ENCODE results near the gene C2.

The C2 gene

DNA sequence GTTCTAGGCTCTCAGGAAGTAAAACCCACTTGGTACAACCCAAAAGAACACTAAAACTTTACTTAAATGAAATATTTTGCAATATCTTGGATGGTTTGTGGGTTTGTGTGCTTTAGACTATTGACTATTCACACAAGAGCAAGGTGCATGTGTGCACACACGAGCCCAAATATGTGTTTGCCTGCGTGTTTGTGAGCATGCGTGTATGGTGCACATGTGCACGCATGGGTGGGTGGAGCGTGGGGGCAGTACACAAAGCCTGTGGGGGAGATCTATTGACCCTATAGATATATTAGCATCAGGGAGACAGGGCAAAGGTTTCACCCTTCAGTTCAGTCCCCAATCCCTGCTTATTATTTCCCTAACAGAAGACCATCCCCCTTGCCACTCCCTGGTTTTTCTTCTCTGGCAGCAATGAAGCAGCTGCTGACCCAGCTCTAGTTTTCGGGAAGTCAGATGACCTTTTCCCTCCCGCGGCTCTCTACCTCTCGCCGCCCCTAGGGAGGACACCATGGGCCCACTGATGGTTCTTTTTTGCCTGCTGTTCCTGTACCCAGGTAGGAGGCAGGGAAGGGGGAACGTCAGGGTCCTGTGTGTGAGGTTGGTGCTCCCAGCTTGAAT, at the start of gene C2:
TSS of gene C2 (plus strand) at position 476 of the 621 bp plus-strand sequence. CDS start at position 512, 36 bp downstream.
- DNase-seq: no peak

- DNase-seq: no peak
Measured at GRCh38 chr6:31878222-31878621, 49.3 kb upstream of the C2 start.

- DNase-seq: no peak
Measured at GRCh38 chr6:31878726-31879125, 48.8 kb upstream of the C2 start, which contains the start of gene SLC44A4. Gene SLC44A4, minus strand, starts transcription at chr6:31878997. Its CDS starts 17 bp downstream, at chr6:31878980.

- DNase-seq: no peak
Measured at GRCh38 chr6:31879143-31879542, 48.4 kb upstream of the C2 start.

DNA sequence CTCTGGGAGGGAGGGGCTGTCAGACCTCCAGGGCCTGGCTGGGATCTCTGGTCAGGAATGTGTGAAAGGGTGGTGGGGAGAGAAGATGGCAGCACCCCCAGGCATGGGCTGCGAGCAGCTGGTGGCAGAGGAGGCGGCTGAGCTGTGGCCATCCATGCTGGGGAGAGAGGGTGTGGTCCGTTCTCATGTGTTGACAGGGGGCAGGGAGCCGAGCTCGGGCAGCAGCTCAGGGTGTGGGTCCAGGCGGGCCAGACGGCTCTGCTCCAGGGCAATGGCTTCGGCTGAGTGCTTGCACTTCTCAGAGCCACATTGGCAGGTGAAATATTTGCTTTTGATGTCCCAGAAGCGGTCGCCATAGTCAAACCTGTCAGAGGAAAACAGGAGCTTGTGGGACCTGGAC, 47.6 kb upstream of the C2 start:
- no peak for DNase-seq

DNA sequence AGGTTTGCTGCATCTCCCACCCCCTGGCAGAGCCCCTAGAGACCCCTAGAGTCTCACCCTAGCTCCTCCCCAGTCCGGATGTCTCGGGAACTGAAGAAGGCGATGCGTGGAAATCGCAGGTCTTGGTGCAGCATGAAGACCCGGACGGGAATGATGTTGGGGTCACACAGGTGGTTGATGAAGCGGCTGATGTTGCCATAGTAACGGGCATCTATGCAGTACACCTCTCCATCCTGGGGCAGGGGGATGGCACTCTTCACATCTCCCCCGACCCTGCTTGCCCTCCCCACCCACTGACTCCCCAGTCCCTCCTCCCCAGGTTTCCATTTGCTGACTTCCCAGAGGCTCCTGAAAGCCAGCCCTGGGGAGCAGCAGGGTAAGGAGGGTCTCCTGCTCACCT, 46.9 kb upstream of the C2 start:
- DNase-seq: no peak

- no peak for DNase-seq
Measured at GRCh38 chr6:31881136-31881859, 46.2 kb upstream of the C2 start.

GRCh38 chr6:31882344-31882743, 45.2 kb upstream of the C2 start:
- no peak for DNase-seq

DNA sequence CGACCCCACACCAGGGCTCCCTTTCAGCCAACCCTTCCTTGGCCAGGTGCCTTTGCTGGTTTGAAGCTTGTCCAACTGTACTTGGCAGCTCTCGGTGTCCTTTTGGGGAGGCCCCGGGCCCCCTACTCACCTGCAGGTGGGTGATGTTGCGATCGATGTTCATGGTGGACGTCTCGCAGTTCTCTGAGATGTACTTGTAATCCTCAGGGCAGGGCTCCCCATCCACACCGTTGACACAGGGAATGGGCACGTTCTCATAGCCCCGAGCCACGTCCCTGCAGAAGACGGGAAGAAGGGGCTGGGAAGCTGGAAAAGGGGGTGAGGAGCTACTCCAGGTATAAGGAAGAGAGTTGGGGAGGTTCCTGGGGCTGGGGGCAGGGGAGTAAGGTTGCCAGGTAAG, 43.8 kb upstream of the C2 start:
- no peak for DNase-seq

DNA sequence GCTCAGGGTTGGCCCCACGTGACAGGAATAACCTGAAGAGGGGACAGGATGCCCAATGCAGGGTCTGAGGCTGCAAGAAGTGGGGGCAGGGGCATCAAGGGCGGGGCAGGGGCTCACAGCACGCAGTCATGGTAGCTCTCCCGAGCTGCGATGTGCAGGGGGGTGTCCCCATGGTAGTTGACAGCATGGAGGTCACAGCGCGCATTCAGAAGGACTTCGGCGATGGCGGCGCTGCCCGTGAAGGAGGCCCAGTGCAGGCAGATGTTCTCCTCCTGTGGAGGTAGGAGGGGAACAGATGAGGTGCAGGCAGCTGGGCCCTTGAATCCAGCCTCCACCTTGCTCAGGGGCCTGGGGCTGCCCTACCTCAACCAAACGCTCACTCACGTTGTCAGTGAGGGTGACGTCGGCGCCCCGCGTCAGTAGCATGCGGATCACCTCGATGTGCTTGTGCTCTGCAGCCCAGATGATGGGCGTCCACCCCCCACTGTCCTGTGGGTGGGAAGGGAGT, 42.9 kb upstream of the C2 start:
- no peak for DNase-seq

GRCh38 chr6:31886541-31886991, 41.0 kb upstream of the C2 start:
- no peak for DNase-seq

- no peak for DNase-seq
Measured at GRCh38 chr6:31887173-31888007, 40.1 kb upstream of the C2 start.

DNA sequence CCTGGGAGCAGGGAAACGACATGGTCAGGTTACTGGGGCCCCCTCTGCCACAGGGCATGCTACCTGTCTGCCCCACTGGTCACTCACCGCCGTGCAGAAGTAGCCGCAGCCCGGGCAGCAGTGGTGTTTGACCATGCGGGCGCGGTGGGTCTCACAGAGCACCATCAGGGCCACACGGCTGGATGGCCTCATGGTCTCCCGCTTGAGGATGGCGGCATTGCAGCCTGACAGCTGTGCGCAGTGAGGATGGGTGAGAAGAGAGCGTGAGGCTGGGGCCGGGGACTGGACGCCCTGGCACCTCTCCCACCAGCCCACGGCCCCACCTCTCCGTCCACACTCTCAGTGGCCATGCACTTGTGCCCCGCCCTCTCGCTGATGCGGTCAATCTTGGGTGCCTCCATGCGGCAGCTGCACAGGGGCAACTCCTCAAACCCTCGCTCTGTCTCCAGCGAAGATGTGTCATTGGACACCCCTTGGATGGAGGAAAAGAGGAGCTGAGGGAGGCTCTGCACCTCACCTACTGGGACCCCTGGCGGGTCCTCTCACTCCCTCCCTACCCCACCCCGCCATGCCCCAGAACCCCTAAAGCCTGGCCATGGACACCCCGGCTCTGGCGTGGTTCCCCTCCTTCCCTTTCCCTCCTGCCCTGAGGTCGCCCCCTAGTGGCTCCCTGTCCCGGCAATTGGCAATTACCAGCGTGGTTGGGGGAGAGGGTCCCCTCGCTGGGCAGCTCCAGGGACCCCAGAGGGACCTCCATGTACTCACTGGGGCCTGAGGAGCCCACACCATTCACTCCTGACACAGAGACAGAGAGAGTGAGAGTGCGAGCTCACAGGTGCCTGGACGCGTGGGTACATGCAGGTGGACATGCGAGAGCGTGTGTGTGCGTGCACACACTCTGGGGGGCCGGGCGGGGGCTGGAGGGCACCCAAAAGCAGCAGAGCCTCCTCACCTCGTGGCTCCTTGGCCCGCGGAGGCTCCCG, 39.0 kb upstream of the C2 start:
- DNase-seq: no peak

- DNase-seq: no peak
Measured at GRCh38 chr6:31889331-31889972, 38.1 kb upstream of the C2 start.

DNA sequence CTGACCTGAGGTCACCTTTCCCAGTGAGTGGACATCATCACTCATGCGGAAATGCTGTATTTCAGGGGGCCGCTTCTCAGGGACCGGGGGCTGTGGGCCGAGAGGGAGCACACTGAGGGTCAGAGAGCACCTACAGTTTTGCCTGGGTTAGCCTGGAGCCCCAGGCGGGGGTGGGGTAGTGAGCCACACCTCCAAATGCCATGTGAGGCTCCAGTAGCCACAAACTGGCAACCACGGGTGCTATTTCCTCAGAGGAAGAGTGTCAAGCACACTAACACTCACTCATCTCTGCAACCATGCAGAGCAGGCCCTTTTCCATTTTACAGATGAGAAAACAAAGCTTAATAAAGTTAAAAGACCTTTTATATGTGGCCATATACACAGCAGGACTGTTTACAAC, 34.7 kb upstream of the C2 start:
- DNase-seq: no peak

DNA sequence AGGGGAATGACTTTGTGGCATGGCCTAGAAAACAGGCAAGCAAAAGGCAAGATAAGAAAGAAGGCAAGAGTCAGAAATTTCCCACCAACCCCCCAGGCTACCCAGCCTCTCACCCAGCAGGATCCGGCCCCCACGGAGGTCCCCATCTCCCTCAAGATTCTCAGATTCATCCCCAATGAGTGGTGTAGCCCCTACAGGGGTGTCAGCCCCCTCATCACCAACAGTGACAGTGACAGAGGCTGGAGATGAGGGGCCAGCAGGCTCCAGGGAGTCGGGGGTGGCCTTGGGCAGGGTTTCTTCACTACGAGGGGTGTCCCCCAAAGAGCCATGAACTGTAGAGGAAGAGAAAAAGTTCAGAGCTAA, 31.0 kb upstream of the C2 start:
- DNase-seq: no peak

DNA sequence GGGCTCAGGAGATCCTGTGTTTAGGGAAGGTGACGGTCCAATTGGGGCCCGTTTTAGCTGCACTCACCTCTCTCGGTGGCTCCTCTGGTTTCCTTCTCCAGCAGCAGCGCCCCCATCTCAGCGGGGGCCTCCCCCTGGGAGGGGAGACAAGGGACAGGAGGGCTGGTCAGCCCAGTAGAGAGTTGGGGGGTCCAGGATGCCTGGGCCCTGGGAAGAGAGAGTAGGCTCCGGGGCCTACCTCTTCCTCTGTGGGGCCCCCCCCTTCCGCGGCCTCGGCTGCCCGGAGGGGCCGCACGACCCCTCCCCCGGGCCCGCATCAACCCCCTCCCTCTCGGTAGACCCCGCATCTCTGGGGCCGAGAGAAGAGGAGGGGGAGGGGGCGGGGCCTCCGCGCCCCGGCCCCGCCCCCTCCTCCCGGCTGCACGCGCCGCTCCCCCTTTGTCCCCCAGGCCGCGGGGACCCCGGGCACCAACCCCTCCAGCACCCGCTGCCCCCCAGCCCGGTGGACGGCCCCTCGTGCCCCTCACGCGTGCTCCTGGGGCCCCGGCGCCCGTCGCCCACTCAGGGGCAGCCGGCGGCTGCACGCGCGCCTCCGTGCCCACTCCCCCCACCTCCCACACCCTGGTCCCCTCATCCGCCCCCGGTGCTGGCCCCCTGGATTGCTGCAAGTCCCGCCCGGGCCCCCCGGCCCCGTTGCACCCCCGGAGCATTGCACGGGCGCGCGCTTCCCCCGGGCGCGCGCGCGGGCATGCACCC, 30.5 kb upstream of the C2 start:
- no peak for DNase-seq

DNA sequence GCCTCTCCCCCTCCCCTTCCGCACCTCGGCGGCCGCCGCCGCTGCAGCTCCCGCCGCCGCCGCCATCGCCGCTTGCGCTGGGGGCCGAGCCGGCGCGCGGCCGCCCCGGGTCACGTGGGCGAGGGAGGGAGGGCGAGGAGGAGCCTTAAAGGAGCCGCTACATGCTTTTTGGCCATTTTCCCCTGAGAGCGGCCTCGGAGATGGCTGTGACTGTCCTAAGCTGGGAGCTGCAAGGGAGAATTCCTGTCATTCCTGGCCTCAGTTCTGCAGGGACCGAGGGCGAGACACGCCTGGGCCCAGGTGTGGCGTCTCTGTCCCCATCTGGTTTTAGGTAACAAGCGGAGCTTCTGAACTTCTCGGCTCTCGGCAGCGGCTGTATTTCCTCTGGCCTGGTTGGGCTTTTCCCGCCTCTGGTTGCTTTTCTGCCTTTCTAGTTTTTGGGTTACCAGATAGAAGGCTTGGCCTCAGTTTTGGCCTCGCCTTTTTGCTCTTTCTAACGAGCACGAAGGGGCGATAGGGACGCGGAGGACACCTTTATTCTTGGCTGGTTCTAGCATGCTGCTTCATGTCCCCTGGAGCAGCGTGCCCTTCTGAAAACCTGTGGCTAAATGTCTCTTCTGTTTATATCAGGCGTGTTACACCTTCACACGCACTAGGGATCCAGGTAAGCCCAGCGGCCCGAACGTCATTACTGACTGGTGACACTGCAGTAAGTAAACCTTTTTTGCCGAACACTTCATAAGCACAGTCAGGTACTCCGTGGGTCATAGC, 29.7 kb upstream of the C2 start, which contains the start of gene EHMT2:
TSS of gene EHMT2 (minus strand) at position 87 of the 771 bp plus-strand sequence. CDS start at position 66, 21 bp downstream.
- peak; percentile 39 for DNase-seq

DNA sequence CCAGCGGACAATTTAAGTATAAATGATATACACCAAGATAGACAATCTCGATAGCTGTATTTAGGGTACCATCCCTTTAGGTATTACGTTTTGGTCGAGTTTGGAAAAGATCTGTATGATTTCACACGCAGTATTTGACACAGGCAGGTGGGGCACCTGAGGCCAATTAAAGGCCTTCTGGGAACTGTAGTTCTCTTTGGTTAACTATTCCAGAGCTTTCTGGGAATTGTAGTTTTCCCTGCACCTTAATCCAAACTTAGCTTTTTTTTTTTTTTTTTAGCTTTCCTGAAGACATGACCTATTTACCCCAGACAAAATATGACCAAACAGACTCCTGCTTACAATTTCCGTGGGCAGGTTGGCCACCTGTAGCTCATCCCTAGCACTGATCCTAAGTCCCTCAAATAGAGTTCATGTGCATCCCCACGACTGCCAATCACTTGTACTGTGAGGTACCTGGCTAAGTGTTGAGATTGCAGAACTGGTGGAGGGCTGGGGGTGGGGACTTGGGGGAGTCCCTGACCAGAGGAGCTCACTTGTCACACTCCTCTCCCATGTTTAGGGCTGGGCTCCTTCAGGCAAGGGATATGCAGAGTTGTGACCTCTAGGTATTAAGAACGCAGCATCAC, 29.0 kb upstream of the C2 start:
- DNase-seq: no peak

DNA sequence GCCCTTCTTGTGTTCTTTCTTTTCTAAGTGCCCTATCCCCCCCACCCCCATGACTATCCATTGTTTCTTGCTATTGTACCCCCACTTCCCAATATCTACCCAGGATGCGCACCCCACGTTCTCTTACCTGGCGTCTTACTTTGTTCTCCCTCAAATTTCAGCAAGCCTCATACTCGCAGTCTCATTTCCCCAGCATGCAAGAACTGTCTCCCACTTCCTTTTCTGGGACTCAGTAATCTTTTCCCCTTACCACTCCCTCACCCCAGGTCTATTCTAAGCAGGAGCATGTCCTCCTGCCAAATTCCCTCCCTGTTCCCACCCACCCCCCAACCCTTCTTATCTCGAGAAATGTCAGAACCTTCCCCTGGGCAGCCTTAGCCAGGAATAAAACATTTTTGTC, 28.3 kb upstream of the C2 start:
- no peak for DNase-seq
